ENCODE measurements around the gene ACSS1. TPM values are rescaled to one million over a fixed set of nuclear protein-coding genes. Genes with fewer than 3 reads are reported as not detected.

ACSS1 gene
- total RNA-seq, 1 experiment from 2014 or later, result 1.5 TPM

GRCh38 chr20:25022680-25023079, 35.3 kb downstream of the ACSS1 start (continued):
- TF ChIP-seq ARID4B (CRISPR knock-in tag; IDR thresholded peaks at IDR 0.05; ENCODE audit: borderline replicate concordance) (no peak), AFF4 (CRISPR knock-in tag; IDR thresholded peaks at IDR 0.05; ENCODE audit: borderline replicate concordance) (no peak), GABPB1 (CRISPR knock-in tag; IDR thresholded peaks at IDR 0.05) (no peak), PREB (CRISPR knock-in tag; IDR thresholded peaks at IDR 0.05; ENCODE audit: borderline replicate concordance) (no peak), HMGXB4 (CRISPR knock-in tag; IDR thresholded peaks at IDR 0.05) (no peak), NFE2L1 (CRISPR knock-in tag; IDR thresholded peaks at IDR 0.05) (no peak)

GRCh38 chr20:25021336-25021735, 36.6 kb downstream of the ACSS1 start:
- peaks cover 29% of the 10 kb centered on the region for H3K4me1 Mint-ChIP-seq
- ChIA-PET CTCF (no interaction called here), POLR2A (no interaction called here)
- ATAC-seq, result no peak
- no peak for TF ChIP-seq CDX4 (CRISPR knock-in tag; IDR thresholded peaks at IDR 0.05; ENCODE audit: borderline replicate concordance)
- no peak for DNase-seq (ENCODE audit: low spot score)
- no peaks in the 10 kb centered on the region for H3K36me3 Mint-ChIP-seq
- no peak overlapping the region for H3K4me3 Mint-ChIP-seq
- no peaks in the 10 kb centered on the region; the same call in 1 of the 2 replicates for H3K27me3 Mint-ChIP-seq (ENCODE audit: low read depth)
- no peaks in the 10 kb centered on the region for H3K9me3 Mint-ChIP-seq
- H3K27ac Mint-ChIP-seq, result no peak overlapping the region

- no peak for ATAC-seq
- CTCF ChIA-PET, result no interaction called here
- Mint-ChIP-seq H3K9me3 (no peaks in the 10 kb centered on the region), H3K36me3 (no peaks in the 10 kb centered on the region), H3K27me3 (ENCODE audit: low read depth) (no peaks in the 10 kb centered on the region; the same call in 1 of the 2 replicates), H3K4me1 (peaks cover 29% of the 10 kb centered on the region), H3K4me3 (no peak overlapping the region), H3K27ac (no peak overlapping the region)
- no peak for DNase-seq (ENCODE audit: low spot score)
- TF ChIP-seq ZNF121 (CRISPR knock-in tag; IDR thresholded peaks at IDR 0.05) (no peak), USF1 (CRISPR knock-in tag; IDR thresholded peaks at IDR 0.05) (no peak), CTCF (IDR thresholded peaks at IDR 0.05) (no peak), GRHL2 (CRISPR knock-in tag; IDR thresholded peaks at IDR 0.05; ENCODE audit: insufficient replicate concordance, severe bottlenecking) (no peak), STAT6 (CRISPR knock-in tag; conservative IDR thresholded peaks at IDR 0.05; ENCODE audit: low read depth) (no peak), FOXJ3 (CRISPR knock-in tag; IDR thresholded peaks at IDR 0.05; ENCODE audit: borderline replicate concordance) (no peak), ETV6 (CRISPR knock-in tag; IDR thresholded peaks at IDR 0.05) (no peak)
- POLR2A ChIA-PET, result no interaction called here
Observed at GRCh38 chr20:25020901-25021301, 37.0 kb downstream of the ACSS1 start.

All from WTC11 (cell line).